Hepatocyte (in vitro differentiated cells): ENCODE results near the gene TPSAB1. TPM values are rescaled to one million over a fixed set of nuclear protein-coding genes. Genes with fewer than 3 reads are reported as not detected.

Source experiments
- DNase-seq: peaks from one replicate; pipeline ENCODE4 v3.0.0-alpha.2; 2016; ENCODE audit warnings: low spot score
- H2AFZ ChIP-seq: fragments of 200-600 bp; sonication (generic); 2 replicates; pipeline ENCODE4 v1.6.0; 2016; ENCODE audit warnings: antibody characterized with exemption, mild to moderate bottlenecking
- H3K27ac ChIP-seq: fragments of 200-600 bp; sonication (generic); 2 replicates; pipeline ENCODE4 v1.5.1; 2016; ENCODE audit warnings: mild to moderate bottlenecking
- H3K27me3 ChIP-seq: fragments of 200-600 bp; sonication (generic); 2 replicates; pipeline ENCODE4 v1.6.1; 2016
- H3K36me3 ChIP-seq: fragments of 200-600 bp; sonication (generic); replicated peaks from 2 replicates; pipeline ENCODE4 v1.5.1; 2016; ENCODE audit warnings: low read depth; ENCODE audit not compliant: insufficient read depth
- H3K4me1 ChIP-seq: fragments of 200-600 bp; sonication (generic); 2 replicates; pipeline ENCODE4 v1.5.1; 2016; ENCODE audit warnings: mild to moderate bottlenecking, moderate library complexity; ENCODE audit not compliant: insufficient read depth
- H3K4me2 ChIP-seq: fragments of 200-600 bp; sonication (generic); 2 replicates; pipeline ENCODE4 v1.6.0; 2016
- H3K4me3 ChIP-seq: fragments of 200-600 bp; sonication (generic); 2 replicates; pipeline ENCODE4 v1.5.1; 2016; ENCODE audit warnings: mild to moderate bottlenecking
- H3K79me2 ChIP-seq: fragments of 200-600 bp; sonication (generic); 2 replicates; pipeline ENCODE4 v1.6.0; 2017; ENCODE audit warnings: mild to moderate bottlenecking
- H3K9me2 ChIP-seq: fragments of 200-600 bp; sonication (generic); replicated peaks from 2 replicates; pipeline ENCODE4 v1.6.0; 2017; ENCODE audit warnings: mild to moderate bottlenecking; ENCODE audit not compliant: insufficient read depth
- H3K9me3 ChIP-seq: fragments of 200-600 bp; sonication (generic); 2 replicates; pipeline ENCODE4 v1.5.1; 2016; ENCODE audit warnings: low read depth, mild to moderate bottlenecking
- H4K20me1 ChIP-seq: fragments of 200-600 bp; sonication (generic); 2 replicates; pipeline ENCODE4 v1.6.0; 2016; ENCODE audit warnings: mild to moderate bottlenecking; ENCODE audit not compliant: insufficient read depth, poor library complexity, severe bottlenecking
- EZH2 ChIP-seq: fragments of 200-600 bp; sonication (generic); IDR thresholded peaks from 2 replicates; pipeline ENCODE4 v1.6.1; 2016; ENCODE audit warnings: antibody characterized with exemption, mild to moderate bottlenecking, borderline replicate concordance
- EZH2phosphoT487 ChIP-seq: fragments of 200-600 bp; sonication (generic); IDR thresholded peaks from one replicate; pipeline ENCODE4 v1.6.1; 2018; ENCODE audit warnings: antibody characterized with exemption, mild to moderate bottlenecking, low read depth, moderate library complexity; ENCODE audit not compliant: unreplicated experiment, severe bottlenecking
- WGBS: methylation state at CpG from one replicate; pipeline ENCODE4 v1.1.6; 2016; ENCODE audit warnings: low lambda C conversion rate; ENCODE audit errors: missing lambda C conversion rate; 5-methylcytosine and 5-hydroxymethylcytosine counted together
- polyA plus RNA-seq: library from polyadenylated mRNA; unstranded; fragments of >200 nt; fragmentation: Nextera tagmentation; extraction: Ambion mirVana; gene quantifications from 2 replicates; pipeline ENCODE4 v1.2.1, GENCODE V29; 2016
- total RNA-seq: library from RNA; depleted of rRNA; stranded (reverse); fragments of >200 nt; gene quantifications from 2 replicates; pipeline ENCODE4 v1.2.3, GENCODE V29; 2014
- TF ChIP-seq, protein P1 (sequence below): fragments of 200-600 bp; sonication (generic); IDR thresholded peaks from 2 replicates; pipeline ENCODE4 v1.5.1; 2016; ENCODE audit warnings: antibody characterized with exemption, mild to moderate bottlenecking; ENCODE audit not compliant: poor library complexity

TPSAB1 gene
- total and polyA plus RNA-seq, 2 experiments from 2014 or later, result not detected

DNA sequence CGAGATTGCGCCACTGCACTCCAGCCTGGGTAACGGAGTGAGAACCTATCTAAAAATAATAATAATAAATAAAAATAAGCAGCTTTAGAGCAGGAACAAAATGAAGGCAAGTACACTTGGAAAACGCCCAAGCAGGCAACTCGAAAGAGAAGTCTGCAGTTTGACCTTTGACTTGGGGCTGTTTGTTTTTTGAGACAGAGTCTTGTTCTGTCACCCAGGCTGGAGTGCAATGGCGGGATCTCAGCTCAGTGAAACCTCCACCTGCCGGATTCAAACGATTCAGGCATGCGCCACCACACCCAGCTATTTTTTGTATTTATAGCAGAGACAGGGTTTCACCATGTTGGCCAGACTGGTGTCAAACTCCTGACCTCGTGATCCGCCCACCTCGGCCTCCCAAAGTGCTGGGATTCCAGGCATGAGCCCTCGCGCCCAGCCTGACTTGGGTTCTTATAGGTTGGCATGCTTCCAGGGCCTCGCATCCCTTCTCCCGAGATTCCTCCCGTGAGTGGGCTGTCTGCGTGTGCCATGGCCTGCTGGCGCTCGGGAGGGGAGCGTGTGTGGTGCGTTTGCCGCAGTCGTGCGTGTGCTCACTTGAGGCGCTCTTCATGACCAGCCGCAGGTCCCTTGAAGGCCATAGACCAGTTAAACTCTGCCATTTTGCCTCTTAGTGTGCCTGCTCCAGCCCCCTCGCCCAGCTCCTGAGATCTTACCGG, 50.5 kb downstream of the TPSAB1 start:
- peaks cover 8% of the 10 kb centered on the region for H3K4me1 ChIP-seq
- DNase-seq, result no peak
- H3K9me3 ChIP-seq, result no peaks in the 10 kb centered on the region
- no peaks in the 10 kb centered on the region for H3K36me3 ChIP-seq
- no peaks in the 10 kb centered on the region for H3K9me2 ChIP-seq
- no peaks in the 10 kb centered on the region for H4K20me1 ChIP-seq
- no peaks in the 10 kb centered on the region for H3K79me2 ChIP-seq
- no peak overlapping the region for H3K4me2 ChIP-seq
- no peak overlapping the region for H2AFZ ChIP-seq
- WGBS, result 77% methylated on average over 29 of the region's 29 CpGs
- TF ChIP-seq EZH2phosphoT487, result no peak
- no peak for TF ChIP-seq EZH2
- TF ChIP-seq, protein P1, sequence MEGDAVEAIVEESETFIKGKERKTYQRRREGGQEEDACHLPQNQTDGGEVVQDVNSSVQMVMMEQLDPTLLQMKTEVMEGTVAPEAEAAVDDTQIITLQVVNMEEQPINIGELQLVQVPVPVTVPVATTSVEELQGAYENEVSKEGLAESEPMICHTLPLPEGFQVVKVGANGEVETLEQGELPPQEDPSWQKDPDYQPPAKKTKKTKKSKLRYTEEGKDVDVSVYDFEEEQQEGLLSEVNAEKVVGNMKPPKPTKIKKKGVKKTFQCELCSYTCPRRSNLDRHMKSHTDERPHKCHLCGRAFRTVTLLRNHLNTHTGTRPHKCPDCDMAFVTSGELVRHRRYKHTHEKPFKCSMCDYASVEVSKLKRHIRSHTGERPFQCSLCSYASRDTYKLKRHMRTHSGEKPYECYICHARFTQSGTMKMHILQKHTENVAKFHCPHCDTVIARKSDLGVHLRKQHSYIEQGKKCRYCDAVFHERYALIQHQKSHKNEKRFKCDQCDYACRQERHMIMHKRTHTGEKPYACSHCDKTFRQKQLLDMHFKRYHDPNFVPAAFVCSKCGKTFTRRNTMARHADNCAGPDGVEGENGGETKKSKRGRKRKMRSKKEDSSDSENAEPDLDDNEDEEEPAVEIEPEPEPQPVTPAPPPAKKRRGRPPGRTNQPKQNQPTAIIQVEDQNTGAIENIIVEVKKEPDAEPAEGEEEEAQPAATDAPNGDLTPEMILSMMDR, result no peak
- no peak overlapping the region for H3K4me3 ChIP-seq
- peaks cover 9% of the 10 kb centered on the region for H3K27me3 ChIP-seq
- no peak overlapping the region for H3K27ac ChIP-seq

DNA sequence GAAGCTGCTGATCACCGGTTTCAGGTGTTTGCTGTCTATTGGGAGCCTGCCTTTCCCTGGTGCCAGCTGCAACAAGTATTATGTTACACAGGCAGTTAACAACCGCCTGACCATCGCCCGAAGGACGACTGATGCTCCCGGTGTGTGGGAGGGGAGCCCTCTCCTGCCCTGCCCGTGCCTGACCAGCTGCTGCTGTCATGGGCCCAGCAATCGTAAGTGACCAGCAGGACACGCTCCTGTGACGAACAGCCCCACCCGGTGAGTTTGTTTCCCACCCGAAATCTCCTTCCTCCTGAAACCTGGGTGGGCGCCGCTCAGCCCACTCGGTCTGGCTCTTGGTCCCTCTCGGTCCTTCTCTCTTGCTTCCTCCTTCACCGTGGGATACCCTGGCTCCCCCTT, 51.1 kb downstream of the TPSAB1 start:
- no peak for DNase-seq

More for the DNA sequence above, 51.1 kb downstream of the TPSAB1 start:
- Histone ChIP-seq H3K9me3 (no peaks in the 10 kb centered on the region), H3K4me3 (no peak overlapping the region), H3K27me3 (peaks cover 9% of the 10 kb centered on the region), H3K9me2 (no peaks in the 10 kb centered on the region), H3K79me2 (no peaks in the 10 kb centered on the region), H4K20me1 (no peaks in the 10 kb centered on the region), H2AFZ (no peak overlapping the region), H3K4me1 (peaks cover 8% of the 10 kb centered on the region), H3K4me2 (no peak overlapping the region), H3K27ac (no peak overlapping the region), H3K36me3 (no peaks in the 10 kb centered on the region)
- no peak for TF ChIP-seq EZH2phosphoT487
- TF ChIP-seq, protein P1, result no peak
- TF ChIP-seq EZH2, result no peak
- WGBS, result 74% methylated on average over 15 of the region's 17 CpGs

Other genes with a start within 250 kb of the TPSAB1 start
- gene SSTR5, start 168.0 kb upstream of the TPSAB1 start, total RNA-seq, result 0.77 TPM in 1 of 2 replicates, not detected in the other
- 1.3 TPM in 1 of 2 replicates, not detected in the other for gene SSTR5, start 168.0 kb upstream of the TPSAB1 start, polyA plus RNA-seq
- gene C1QTNF8, start 144.5 kb upstream of the TPSAB1 start, total RNA-seq, result not detected in 2 replicates
- 0.10 TPM in 1 of 2 replicates, not detected in the other for gene C1QTNF8, start 144.5 kb upstream of the TPSAB1 start, polyA plus RNA-seq
- gene CACNA1H, start 87.6 kb upstream of the TPSAB1 start, total RNA-seq, result 8.6 and 9.1 TPM in 2 replicates
- gene CACNA1H, start 87.6 kb upstream of the TPSAB1 start, polyA plus RNA-seq, result 9.1 and 9.7 TPM in 2 replicates
- 0.67 and 1.3 TPM in 2 replicates for gene TPSG1, start 15.4 kb upstream of the TPSAB1 start, total RNA-seq
- gene TPSG1, start 15.4 kb upstream of the TPSAB1 start, polyA plus RNA-seq, result 2.0 and 2.3 TPM in 2 replicates
- not detected in 2 replicates for gene TPSB2, start 10.5 kb upstream of the TPSAB1 start, total RNA-seq
- gene TPSB2, start 10.5 kb upstream of the TPSAB1 start, polyA plus RNA-seq, result not detected in 2 replicates
- not detected in 2 replicates for gene TPSD1, start 15.4 kb downstream of the TPSAB1 start, total RNA-seq
- not detected in 2 replicates for gene TPSD1, start 15.4 kb downstream of the TPSAB1 start, polyA plus RNA-seq
- 76.0 and 78.8 TPM in 2 replicates for gene UBE2I, start 68.9 kb downstream of the TPSAB1 start, total RNA-seq
- 150 and 183 TPM in 2 replicates for gene UBE2I, start 68.9 kb downstream of the TPSAB1 start, polyA plus RNA-seq
- 1.8 and 3.0 TPM in 2 replicates for gene BAIAP3, start 92.9 kb downstream of the TPSAB1 start, total RNA-seq
- gene BAIAP3, start 92.9 kb downstream of the TPSAB1 start, polyA plus RNA-seq, result 2.4 and 5.5 TPM in 2 replicates
- 65.5 and 73.0 TPM in 2 replicates for gene TSR3, start 111.2 kb downstream of the TPSAB1 start, total RNA-seq
- gene TSR3, start 111.2 kb downstream of the TPSAB1 start, polyA plus RNA-seq, result 137 and 138 TPM in 2 replicates
- gene GNPTG, start 111.2 kb downstream of the TPSAB1 start, total RNA-seq, result 70.1 and 76.6 TPM in 2 replicates
- gene GNPTG, start 111.2 kb downstream of the TPSAB1 start, polyA plus RNA-seq, result 133 and 161 TPM in 2 replicates
- gene UNKL, start 174.0 kb downstream of the TPSAB1 start, total RNA-seq, result 5.5 and 10.3 TPM in 2 replicates
- gene UNKL, start 174.0 kb downstream of the TPSAB1 start, polyA plus RNA-seq, result 8.5 and 9.6 TPM in 2 replicates
- 16.0 and 17.3 TPM in 2 replicates for gene UQCC4, start 180.0 kb downstream of the TPSAB1 start, total RNA-seq
- gene UQCC4, start 180.0 kb downstream of the TPSAB1 start, polyA plus RNA-seq, result 24.0 and 36.6 TPM in 2 replicates
- gene PERCC1, start 190.4 kb downstream of the TPSAB1 start, total RNA-seq, result 2.0 and 2.5 TPM in 2 replicates
- not detected in 2 replicates for gene PERCC1, start 190.4 kb downstream of the TPSAB1 start, polyA plus RNA-seq
- gene CCDC154, start 203.9 kb downstream of the TPSAB1 start, total RNA-seq, result 0.33 and 0.64 TPM in 2 replicates
- gene CCDC154, start 203.9 kb downstream of the TPSAB1 start, polyA plus RNA-seq, result 1.6 and 4.6 TPM in 2 replicates
- gene CLCN7, start 234.3 kb downstream of the TPSAB1 start, total RNA-seq, result 47.4 and 56.3 TPM in 2 replicates
- gene CLCN7, start 234.3 kb downstream of the TPSAB1 start, polyA plus RNA-seq, result 107 and 127 TPM in 2 replicates
- gene PTX4, start 248.2 kb downstream of the TPSAB1 start, total RNA-seq, result not detected in 2 replicates
- gene PTX4, start 248.2 kb downstream of the TPSAB1 start, polyA plus RNA-seq, result not detected in 2 replicates